Measurements from ENCODE around the gene KRTAP12-4.

GRCh38 chr21:44671911-44672310, 17.5 kb upstream of the KRTAP12-4 start:
- no peak for TF ChIP-seq PATZ1 (CRISPR knock-in tag; IDR thresholded peaks at IDR 0.05; ENCODE audit: borderline replicate concordance)
- no peak for TF ChIP-seq RARB (CRISPR knock-in tag; IDR thresholded peaks at IDR 0.05)
- TF ChIP-seq BACH2 (CRISPR knock-in tag; IDR thresholded peaks at IDR 0.05; ENCODE audit: borderline replicate concordance): no peak
- no peak for TF ChIP-seq GLIS3 (CRISPR knock-in tag; IDR thresholded peaks at IDR 0.05)
- no peak for TF ChIP-seq ZFP30 (CRISPR knock-in tag; IDR thresholded peaks at IDR 0.05)
- no peak for TF ChIP-seq OSR1 (CRISPR knock-in tag; IDR thresholded peaks at IDR 0.05)
- no peak for TF ChIP-seq POU6F1 (CRISPR knock-in tag; IDR thresholded peaks at IDR 0.05; ENCODE audit: borderline replicate concordance, low read depth)
- TF ChIP-seq ESRRG (CRISPR knock-in tag; IDR thresholded peaks at IDR 0.05): no peak
- TF ChIP-seq ISL1 (CRISPR knock-in tag; IDR thresholded peaks at IDR 0.05): no peak
- TF ChIP-seq CSDC2 (CRISPR knock-in tag; IDR thresholded peaks at IDR 0.05): no peak
- TF ChIP-seq TCF4 (CRISPR knock-in tag; IDR thresholded peaks at IDR 0.05; ENCODE audit: borderline replicate concordance): no peak
- no peak for TF ChIP-seq SNAI2 (CRISPR knock-in tag; IDR thresholded peaks at IDR 0.05)
- TF ChIP-seq ZFP3 (CRISPR knock-in tag; IDR thresholded peaks at IDR 0.05): no peak
- TF ChIP-seq ZC3H10 (CRISPR knock-in tag; IDR thresholded peaks at IDR 0.05): no peak
